Keratinocyte (primary cell): ENCODE data around the gene CFAP46. TPM values are rescaled to one million over a fixed set of nuclear protein-coding genes. Genes with fewer than 3 reads are reported as not detected.

Experiments
- DNase-seq: peaks from one replicate; pipeline ENCODE4 v3.0.0-alpha.2; 2011; ENCODE audit warnings: low read depth, missing footprints, low spot score
- FAIRE-seq: peaks from 2 replicates; lab custom pipeline; 2011; peaks lifted over from hg19 to GRCh38; lab: Jason Lieb, UNC
- H2AFZ ChIP-seq: 2 replicates; pipeline ENCODE4 v1.6.0; 2012; ENCODE audit warnings: low read length, control low read depth, inconsistent platforms; ENCODE audit not compliant: control insufficient read depth
- H3K27ac ChIP-seq: 2 replicates; pipeline ENCODE4 v1.5.1; 2011; ENCODE audit warnings: low read length; ENCODE audit not compliant: control insufficient read depth, insufficient read depth
- H3K27me3 ChIP-seq: 3 replicates; pipeline ENCODE4 v1.6.0; 2011; ENCODE audit warnings: low read length; ENCODE audit not compliant: control insufficient read depth, insufficient read depth; ENCODE audit errors: extremely low read depth
- H3K36me3 ChIP-seq, 2 experiments: 2 replicates in 1 of 2; 3 replicates in 1 of 2; pipeline ENCODE4 v1.5.1; 2011; ENCODE audit warnings: low read length in 2 of 2, mild to moderate bottlenecking in 1 of 2; ENCODE audit not compliant: control insufficient read depth in 2 of 2, insufficient read depth in 2 of 2; ENCODE audit errors: extremely low read depth in 1 of 2
- H3K4me1 ChIP-seq: 3 replicates; pipeline ENCODE4 v1.5.1; 2011; ENCODE audit warnings: low read length; ENCODE audit not compliant: control insufficient read depth, insufficient read depth; ENCODE audit errors: extremely low read depth
- H3K4me2 ChIP-seq: 3 replicates; pipeline ENCODE4 v1.6.0; 2011; ENCODE audit warnings: low read depth, low read length; ENCODE audit not compliant: control insufficient read depth, insufficient read depth; ENCODE audit errors: extremely low read depth
- H3K4me3 ChIP-seq, 3 experiments: fragments of 200-600 bp in 1 of 3; sonication (generic) in 1 of 3; 2 replicates in 2 of 3; 3 replicates in 1 of 3; pipeline ENCODE4 v1.5.1; 2011 to 2016; ENCODE audit warnings: low read length in 3 of 3, mild to moderate bottlenecking in 3 of 3, control low read depth in 2 of 3, inconsistent platforms in 1 of 3, low read depth in 1 of 3, mixed read lengths in 1 of 3, mixed run types in 1 of 3, moderate library complexity in 1 of 3; ENCODE audit not compliant: control insufficient read depth in 2 of 3, insufficient read depth in 2 of 3; ENCODE audit errors: extremely low read depth in 1 of 3
- H3K79me2 ChIP-seq: 2 replicates; pipeline ENCODE4 v1.6.0; 2012; ENCODE audit warnings: low read length; ENCODE audit not compliant: control insufficient read depth, insufficient read depth
- H3K9ac ChIP-seq: 3 replicates; pipeline ENCODE4 v1.6.0; 2011; ENCODE audit warnings: low read length; ENCODE audit not compliant: control insufficient read depth, insufficient read depth; ENCODE audit errors: extremely low read depth
- H3K9me1 ChIP-seq: 3 replicates; pipeline ENCODE4 v1.6.0; 2011; ENCODE audit warnings: low read length; ENCODE audit not compliant: control insufficient read depth, insufficient read depth; ENCODE audit errors: extremely low read depth
- H3K9me3 ChIP-seq: 2 replicates; pipeline ENCODE4 v1.5.1; 2012; ENCODE audit warnings: low read depth, low read length; ENCODE audit not compliant: control insufficient read depth
- H4K20me1 ChIP-seq: 3 replicates; pipeline ENCODE4 v1.6.0; 2011; ENCODE audit warnings: low read length; ENCODE audit not compliant: control insufficient read depth, insufficient read depth; ENCODE audit errors: extremely low read depth
- CTCF ChIP-seq, 3 experiments: IDR thresholded peaks in 1 of 3; conservative IDR thresholded peaks in 1 of 3; optimal IDR thresholded peaks in 1 of 3; 2 replicates in 2 of 3; 3 replicates in 1 of 3; pipeline versions ENCODE3 to v1.5.1; 2011; ENCODE audit warnings: low read length in 3 of 3, mild to moderate bottlenecking in 3 of 3, moderate library complexity in 2 of 3, control low read depth in 1 of 3, inconsistent platforms in 1 of 3; ENCODE audit not compliant: insufficient read depth in 2 of 3; ENCODE audit errors: extremely low read depth in 1 of 3
- EZH2 ChIP-seq: IDR thresholded peaks from one replicate; pipeline ENCODE4 v1.6.1; 2012; ENCODE audit warnings: inconsistent platforms, mild to moderate bottlenecking, low read length, moderate library complexity
- dilution Hi-C: fragments of 300-500 bp; cut with MboI; formaldehyde crosslinking; loops from one replicate; pipeline ENCODE4 v1.7.0; 2020; ENCODE audit warnings: low sequenced_read_pairs; ENCODE audit not compliant: extremely low pct_ligation_motif_present
- polyA plus RNA-seq, 5 experiments: library from polyadenylated mRNA; depleted of rRNA in 3 of 5; stranded (reverse) in 3 of 5; stranded (forward) in 1 of 5; unstranded in 1 of 5; fragments of >200 nt; gene quantifications; 1 replicate in 1 of 5; 2 replicates in 3 of 5; 3 replicates in 1 of 5; pipeline versions ENCODE4 v1.2.1 to v1.2.3, GENCODE V29; 2011 to 2012; ENCODE audit warnings: missing spikeins in 2 of 5, low read depth in 1 of 5, low replicate concordance in 1 of 5

Gene CFAP46
- polyA plus RNA-seq, 1 donor (not counting 4 experiments of a cell fraction or from before 2014, with no cell fraction given) = 1.00 TPM

- TF ChIP-seq EZH2 = no peak
- Histone ChIP-seq H3K9ac (no peak overlapping the region), H3K27ac (no peak overlapping the region), H3K27me3 (no peaks in the 10 kb centered on the region), H3K9me3 (no peaks in the 10 kb centered on the region), H3K4me2 (no peak overlapping the region), H3K9me1 (no peaks in the 10 kb centered on the region), H3K79me2 (no peaks in the 10 kb centered on the region), H2AFZ (no peak overlapping the region), H3K4me1 (no peaks in the 10 kb centered on the region), H3K4me3 (no peak overlapping the region), H3K36me3 (no peaks in the 10 kb centered on the region), H4K20me1 (no peaks in the 10 kb centered on the region)
- FAIRE-seq (no peak), DNase-seq (no peak)
- dilution Hi-C loops = no loop called here
Observed at GRCh38 chr10:132918264-132918616, 24.1 kb downstream of the CFAP46 start.

GRCh38 chr10:132916956-132917666, 25.3 kb downstream of the CFAP46 start:
- Histone ChIP-seq H3K36me3 (no peaks in the 10 kb centered on the region), H4K20me1 (no peaks in the 10 kb centered on the region), H3K79me2 (no peaks in the 10 kb centered on the region), H3K9me1 (no peaks in the 10 kb centered on the region), H2AFZ (no peak overlapping the region), H3K9me3 (no peaks in the 10 kb centered on the region), H3K9ac (no peak overlapping the region), H3K27ac (no peak overlapping the region), H3K4me1 (no peaks in the 10 kb centered on the region), H3K4me2 (no peak overlapping the region), H3K4me3 (no peak overlapping the region), H3K27me3 (no peaks in the 10 kb centered on the region)
- DNase-seq (no peak), FAIRE-seq (no peak)
- dilution Hi-C loops = no loop called here
- TF ChIP-seq EZH2 (no peak), CTCF (optimal IDR thresholded peaks at IDR 0.05 in 1 of 3, IDR thresholded peaks at IDR 0.05 in 1 of 3, conservative IDR thresholded peaks at IDR 0.05 in 1 of 3; ENCODE audit: extremely low read depth in 1 of 3, insufficient read depth in 2 of 3, low read length in 3 of 3) (no peak)

DNA sequence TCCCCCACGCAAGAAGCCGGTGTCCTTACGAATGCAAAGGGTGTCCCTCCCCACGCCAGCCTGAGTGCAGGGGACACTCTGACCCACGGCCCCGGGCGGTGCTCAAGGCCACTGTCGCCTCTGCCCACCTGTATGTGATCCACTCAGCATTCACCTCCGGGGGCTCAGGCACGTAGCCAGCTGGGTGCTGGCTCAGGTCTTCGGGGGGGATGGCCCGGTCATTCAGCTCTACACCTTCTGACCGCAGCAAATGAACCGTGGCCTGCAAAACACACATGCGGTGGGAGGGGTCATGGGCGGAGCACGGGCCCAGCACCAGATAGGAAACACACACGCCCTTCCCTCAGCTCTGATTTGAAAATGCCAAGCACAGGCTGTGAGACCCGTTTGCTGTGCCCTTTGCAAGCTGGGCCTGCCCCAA, 25.9 kb downstream of the CFAP46 start:
- TF ChIP-seq CTCF (optimal IDR thresholded peaks at IDR 0.05 in 1 of 3, IDR thresholded peaks at IDR 0.05 in 1 of 3, conservative IDR thresholded peaks at IDR 0.05 in 1 of 3; ENCODE audit: extremely low read depth in 1 of 3, insufficient read depth in 2 of 3, low read length in 3 of 3) = no peak
- TF ChIP-seq EZH2 = no peak
- no peaks in the 10 kb centered on the region for H4K20me1 ChIP-seq
- no peak for DNase-seq
- no peaks in the 10 kb centered on the region for H3K27me3 ChIP-seq
- H3K4me3 ChIP-seq = no peak overlapping the region
- H3K9me3 ChIP-seq = no peaks in the 10 kb centered on the region
- no peaks in the 10 kb centered on the region for H3K9me1 ChIP-seq
- H3K36me3 ChIP-seq = no peaks in the 10 kb centered on the region
- H3K9ac ChIP-seq = no peak overlapping the region
- no peak overlapping the region for H3K27ac ChIP-seq
- FAIRE-seq = no peak
- H3K4me2 ChIP-seq = no peak overlapping the region
- H3K79me2 ChIP-seq = no peaks in the 10 kb centered on the region
- H2AFZ ChIP-seq = no peak overlapping the region
- dilution Hi-C loops = no loop called here
- no peaks in the 10 kb centered on the region for H3K4me1 ChIP-seq
